ENCODE data around the gene IGFBP5.

IGFBP5 gene

DNA sequence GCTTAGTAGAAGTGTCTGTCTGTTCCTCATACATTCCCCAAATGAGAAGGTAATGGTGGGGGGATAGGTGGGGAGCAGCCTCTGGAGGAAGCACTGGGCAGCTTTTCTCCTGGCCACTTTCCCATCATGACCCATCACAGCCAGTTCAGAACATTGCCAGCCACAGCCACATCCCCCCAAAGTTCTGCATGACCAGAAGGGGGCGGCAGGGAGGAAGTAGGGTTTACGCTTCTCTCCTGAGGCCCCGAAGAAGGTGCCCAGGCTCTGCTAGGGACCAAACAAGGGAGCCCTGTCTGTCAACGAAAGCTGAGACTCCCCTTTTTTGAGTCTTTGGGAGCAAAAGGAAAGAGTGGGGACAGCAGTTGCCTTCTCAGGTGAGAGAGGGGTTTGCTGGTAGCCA lies 7.7 kb downstream of the IGFBP5 start:
- Histone ChIP-seq H3K27me3 (replicated peaks) (no peaks in the 10 kb centered on the region), H3K27ac (no peak overlapping the region), H3K4me3 (ENCODE audit: low read depth, low read length) (no peak overlapping the region), H3K36me3 (replicated peaks) (no peaks in the 10 kb centered on the region)
- TF ChIP-seq, protein P1, sequence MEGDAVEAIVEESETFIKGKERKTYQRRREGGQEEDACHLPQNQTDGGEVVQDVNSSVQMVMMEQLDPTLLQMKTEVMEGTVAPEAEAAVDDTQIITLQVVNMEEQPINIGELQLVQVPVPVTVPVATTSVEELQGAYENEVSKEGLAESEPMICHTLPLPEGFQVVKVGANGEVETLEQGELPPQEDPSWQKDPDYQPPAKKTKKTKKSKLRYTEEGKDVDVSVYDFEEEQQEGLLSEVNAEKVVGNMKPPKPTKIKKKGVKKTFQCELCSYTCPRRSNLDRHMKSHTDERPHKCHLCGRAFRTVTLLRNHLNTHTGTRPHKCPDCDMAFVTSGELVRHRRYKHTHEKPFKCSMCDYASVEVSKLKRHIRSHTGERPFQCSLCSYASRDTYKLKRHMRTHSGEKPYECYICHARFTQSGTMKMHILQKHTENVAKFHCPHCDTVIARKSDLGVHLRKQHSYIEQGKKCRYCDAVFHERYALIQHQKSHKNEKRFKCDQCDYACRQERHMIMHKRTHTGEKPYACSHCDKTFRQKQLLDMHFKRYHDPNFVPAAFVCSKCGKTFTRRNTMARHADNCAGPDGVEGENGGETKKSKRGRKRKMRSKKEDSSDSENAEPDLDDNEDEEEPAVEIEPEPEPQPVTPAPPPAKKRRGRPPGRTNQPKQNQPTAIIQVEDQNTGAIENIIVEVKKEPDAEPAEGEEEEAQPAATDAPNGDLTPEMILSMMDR (IDR thresholded peaks at IDR 0.05; ENCODE audit: low read depth, low read length, missing control alignments): peak; percentile 66
- DNase-seq: no peak
- in situ Hi-C loops (cut with HindIII; ENCODE audit: low pct_ligation_motif_present, low sequenced_read_pairs): loop anchor here (25.0 kb wide), 1 partner anchor 825 kb away; no protein-coding TSS in a partner anchor

DNA sequence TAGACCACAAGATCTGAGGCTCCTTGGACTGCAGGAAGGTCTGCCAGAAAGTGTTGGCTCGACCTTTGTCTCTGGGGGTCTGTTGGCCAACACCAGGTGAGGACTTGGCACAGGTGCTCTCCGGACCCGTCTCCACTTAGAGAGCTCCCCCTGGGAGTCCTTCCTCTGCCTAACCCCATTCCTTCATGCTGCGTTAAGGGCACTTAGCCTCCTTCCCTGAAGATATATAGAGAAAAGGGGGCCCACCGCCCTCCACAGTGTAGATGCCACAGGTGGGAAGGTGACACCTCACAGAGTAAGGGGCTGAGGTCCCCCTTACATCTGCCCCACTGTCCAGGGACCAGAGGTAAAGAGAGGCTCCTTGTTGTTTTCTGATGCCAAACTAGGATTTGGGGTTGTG lies 8.2 kb downstream of the IGFBP5 start:
- Histone ChIP-seq H3K27ac (no peak overlapping the region), H3K36me3 (replicated peaks) (no peaks in the 10 kb centered on the region), H3K27me3 (replicated peaks) (no peaks in the 10 kb centered on the region), H3K4me3 (ENCODE audit: low read depth, low read length) (no peak overlapping the region)
- in situ Hi-C loops (cut with HindIII; ENCODE audit: low pct_ligation_motif_present, low sequenced_read_pairs): loop anchor here (25.0 kb wide), 1 partner anchor 825 kb away; no protein-coding TSS in a partner anchor
- no peak for DNase-seq
- TF ChIP-seq, protein P1 (IDR thresholded peaks at IDR 0.05; ENCODE audit: low read depth, low read length, missing control alignments): no peak

DNA sequence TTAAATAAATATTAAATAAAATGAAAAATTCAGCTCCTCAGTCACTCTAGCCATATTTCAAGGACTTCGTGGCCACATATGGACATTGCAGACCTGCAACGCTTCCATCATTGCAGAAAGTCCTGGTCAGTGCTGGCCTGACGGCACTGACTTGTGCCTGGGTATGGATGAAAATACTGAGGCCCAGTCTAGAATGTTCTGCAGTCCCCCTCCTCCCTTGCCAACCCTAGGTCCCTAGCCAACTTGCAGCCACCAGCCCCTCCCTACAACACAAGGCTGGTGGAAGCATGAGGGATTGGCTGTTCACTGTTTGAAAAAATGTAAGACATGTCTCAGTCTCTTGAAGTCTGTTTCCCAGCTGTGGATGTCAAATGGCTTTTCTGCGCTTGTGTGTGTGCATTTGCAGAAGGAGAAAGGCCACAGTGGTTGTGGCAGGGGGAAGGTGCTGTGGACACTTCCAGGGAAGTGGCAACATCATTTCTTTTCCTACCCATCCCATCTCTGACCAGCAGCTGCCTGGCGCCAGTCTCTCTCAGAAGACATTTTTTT lies 9.9 kb downstream of the IGFBP5 start:
- no peak overlapping the region for H3K27ac ChIP-seq
- no peaks in the 10 kb centered on the region for H3K36me3 ChIP-seq (replicated peaks)
- no peak for DNase-seq
- no peaks in the 10 kb centered on the region for H3K27me3 ChIP-seq (replicated peaks)
- TF ChIP-seq, protein P1 (IDR thresholded peaks at IDR 0.05; ENCODE audit: low read depth, low read length, missing control alignments): no peak
- H3K4me3 ChIP-seq (ENCODE audit: low read depth, low read length): no peak overlapping the region
- in situ Hi-C loops (cut with HindIII; ENCODE audit: low pct_ligation_motif_present, low sequenced_read_pairs): loop anchor here (25.0 kb wide), 1 partner anchor 827 kb away; no protein-coding TSS in a partner anchor

DNA sequence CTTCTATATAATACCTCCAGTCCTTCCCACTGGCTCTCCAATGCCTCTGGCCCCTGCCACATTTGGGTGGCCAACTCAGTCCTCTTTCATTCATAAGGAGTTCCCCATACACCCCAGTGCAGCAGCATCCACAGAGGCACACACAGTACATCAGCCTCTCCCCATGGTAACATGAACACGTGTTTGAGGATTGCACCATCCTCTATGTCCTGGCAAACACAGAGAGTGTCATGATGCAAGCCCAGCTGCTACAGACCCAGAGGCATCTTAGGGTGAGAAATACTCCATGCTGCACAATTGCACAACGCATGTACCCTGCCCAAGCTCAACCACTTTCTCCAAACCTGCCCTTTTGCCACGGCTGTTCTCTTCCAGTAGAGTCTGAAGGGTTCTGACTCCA lies 11.5 kb downstream of the IGFBP5 start:
- Histone ChIP-seq H3K36me3 (replicated peaks) (no peaks in the 10 kb centered on the region), H3K27me3 (replicated peaks) (no peaks in the 10 kb centered on the region), H3K27ac (no peak overlapping the region), H3K4me3 (ENCODE audit: low read depth, low read length) (no peak overlapping the region)
- in situ Hi-C loops (cut with HindIII; ENCODE audit: low pct_ligation_motif_present, low sequenced_read_pairs): loop anchor here (25.0 kb wide), 1 partner anchor 828 kb away; no protein-coding TSS in a partner anchor
- DNase-seq: peak; percentile 72
- TF ChIP-seq, protein P1 (IDR thresholded peaks at IDR 0.05; ENCODE audit: low read depth, low read length, missing control alignments): no peak

DNA sequence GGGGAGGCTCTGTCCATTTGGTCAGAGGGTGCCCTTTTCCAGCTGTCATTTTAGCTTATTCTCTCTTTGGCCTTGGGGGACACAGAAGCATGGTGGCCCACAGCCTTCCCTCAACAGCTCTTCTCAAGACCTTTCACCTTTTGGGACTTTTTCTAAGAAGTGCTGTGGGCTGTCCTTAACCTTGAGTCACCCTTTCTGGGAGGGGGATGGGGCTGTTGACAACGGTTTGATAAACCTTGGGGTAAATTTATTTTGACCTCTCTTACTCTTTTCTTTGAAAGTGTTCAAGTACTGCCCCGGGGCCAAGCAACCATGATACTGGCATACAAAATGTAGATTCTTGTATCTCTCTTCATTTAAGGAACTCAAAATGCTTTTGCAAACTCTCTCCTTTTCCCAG lies 13.7 kb downstream of the IGFBP5 start:
- TF ChIP-seq, protein P1 (IDR thresholded peaks at IDR 0.05; ENCODE audit: low read depth, low read length, missing control alignments): no peak
- in situ Hi-C loops (cut with HindIII; ENCODE audit: low pct_ligation_motif_present, low sequenced_read_pairs): loop anchor here (25.0 kb wide), 1 partner anchor 831 kb away; no protein-coding TSS in a partner anchor
- Histone ChIP-seq H3K36me3 (replicated peaks) (no peaks in the 10 kb centered on the region), H3K27me3 (replicated peaks) (no peaks in the 10 kb centered on the region), H3K27ac (no peak overlapping the region), H3K4me3 (ENCODE audit: low read depth, low read length) (no peak overlapping the region)
- DNase-seq: no peak

Data from brain microvascular endothelial cell (primary cell).